GM12874 (cell line): ENCODE measurements around the gene STK32B.
A peak's percentile ranks its signal among the peaks of the same experiment; 100 is the strongest.

Experiments used
- CTCF ChIP-seq: IDR thresholded peaks from 2 replicates; pipeline ENCODE4 v1.5.1; 2011; ENCODE audit warnings: low read depth, mild to moderate bottlenecking, control low read depth, low read length, moderate library complexity; ENCODE audit not compliant: insufficient read depth

The STK32B gene

GRCh38 chr4:5452156-5452555, 400.9 kb downstream of the STK32B start:
- TF ChIP-seq CTCF = no peak

GRCh38 chr4:5455003-5455585, 403.8 kb downstream of the STK32B start:
- TF ChIP-seq CTCF = no peak

GRCh38 chr4:5456296-5456845, 405.1 kb downstream of the STK32B start:
- TF ChIP-seq CTCF = no peak

GRCh38 chr4:5458676-5459075, 407.4 kb downstream of the STK32B start:
- TF ChIP-seq CTCF = no peak

GRCh38 chr4:5459236-5459635, 408.0 kb downstream of the STK32B start:
- TF ChIP-seq CTCF = no peak

- TF ChIP-seq CTCF = peak; percentile 11; the same call in 1 of the 2 replicates
These were observed 409.0 kb downstream of the STK32B start for GRCh38 chr4:5460106-5460801.

GRCh38 chr4:5461477-5461876, 410.2 kb downstream of the STK32B start:
- no peak for TF ChIP-seq CTCF
